Activated T-helper 9 cell treated with anti-CD3 and anti-CD28 coated beads, Interleukin-2, amount 50 U/mL, for 16 hours (primary cell): ENCODE results near the gene SHC3.

Source experiments
- DNase-seq: peaks from one replicate; pipeline ENCODE4 v3.0.0-alpha.2; 2020; ENCODE audit warnings: low read depth

The SHC3 gene

DNA sequence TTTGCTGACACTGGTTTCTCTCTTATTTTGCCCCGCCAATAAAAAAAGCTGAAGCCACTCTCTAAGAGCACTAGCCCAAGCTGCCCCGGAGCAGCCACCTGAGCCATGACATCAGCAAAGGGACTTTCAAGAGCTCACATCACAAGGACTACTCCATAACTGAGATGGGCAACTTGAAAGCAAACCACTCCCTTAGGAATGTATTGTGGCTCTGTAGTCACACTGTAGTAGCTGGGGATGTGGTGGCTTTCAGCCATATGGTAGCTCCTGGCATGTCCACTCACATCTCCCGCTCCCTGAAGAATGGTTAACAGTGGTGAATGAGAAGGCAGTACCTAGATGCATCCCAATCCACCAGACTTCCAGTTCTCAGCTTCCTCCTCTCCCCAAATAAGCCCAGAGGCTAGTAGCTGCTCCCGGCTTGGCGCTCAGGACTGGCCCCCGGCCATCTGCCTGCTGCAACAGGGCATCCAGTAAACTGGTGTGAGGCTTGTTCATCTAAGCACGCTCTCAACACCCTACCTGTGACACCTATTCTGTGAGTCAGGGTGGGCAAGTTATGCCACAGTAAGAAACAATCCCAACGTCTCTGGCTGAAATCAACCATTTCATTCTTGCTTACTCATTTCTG, 123.6 kb downstream of the SHC3 start:
- no peak for DNase-seq

DNA sequence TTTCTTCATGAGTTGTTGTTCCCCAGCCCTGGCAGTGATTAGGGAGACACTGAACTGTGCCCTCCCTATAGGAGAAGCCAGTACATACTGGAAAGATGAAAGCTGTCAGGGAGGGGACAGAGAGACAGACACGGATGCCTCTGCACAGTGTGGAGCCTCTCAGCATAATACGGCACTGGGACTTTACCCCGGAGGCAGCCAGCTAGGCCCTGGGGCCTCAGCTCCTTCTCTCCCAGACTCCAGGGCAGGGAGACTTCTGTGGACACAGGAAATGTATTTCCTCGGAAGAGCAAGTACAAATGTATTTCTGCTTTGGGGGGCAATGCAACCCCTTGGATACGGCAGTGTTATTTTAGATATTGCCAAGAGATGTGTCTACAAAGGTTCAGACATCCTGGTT, 125.3 kb downstream of the SHC3 start:
- DNase-seq: no peak

DNA sequence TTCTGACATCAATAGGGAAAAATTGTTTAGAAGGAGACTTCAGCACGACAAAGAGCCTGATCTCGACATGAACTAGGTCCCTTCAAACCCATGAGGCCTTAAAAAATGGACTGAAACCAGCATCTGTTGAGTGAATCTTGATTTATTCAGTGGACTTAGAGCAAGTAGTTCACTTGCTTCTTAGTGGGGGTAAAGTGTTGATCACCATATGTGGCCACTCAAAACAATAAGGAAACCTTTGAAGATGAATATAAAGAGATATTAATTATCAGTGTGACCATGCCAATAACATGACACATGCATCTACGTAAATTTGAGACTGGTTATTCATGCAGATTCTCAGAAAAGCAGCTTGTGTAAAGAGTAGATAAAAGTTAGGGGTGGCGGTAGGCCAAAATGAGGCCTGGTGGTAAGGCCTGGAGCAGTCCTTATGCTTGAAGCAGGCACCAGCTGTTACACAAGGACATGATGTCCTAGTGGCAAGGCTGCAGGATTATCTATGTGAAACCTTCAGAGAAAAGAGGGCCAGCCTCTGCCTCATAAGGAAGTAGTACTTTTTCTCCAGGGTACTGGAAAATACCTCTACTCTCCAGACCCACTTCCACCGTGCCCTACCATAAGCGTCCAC, 126.0 kb downstream of the SHC3 start:
- DNase-seq: no peak

DNA sequence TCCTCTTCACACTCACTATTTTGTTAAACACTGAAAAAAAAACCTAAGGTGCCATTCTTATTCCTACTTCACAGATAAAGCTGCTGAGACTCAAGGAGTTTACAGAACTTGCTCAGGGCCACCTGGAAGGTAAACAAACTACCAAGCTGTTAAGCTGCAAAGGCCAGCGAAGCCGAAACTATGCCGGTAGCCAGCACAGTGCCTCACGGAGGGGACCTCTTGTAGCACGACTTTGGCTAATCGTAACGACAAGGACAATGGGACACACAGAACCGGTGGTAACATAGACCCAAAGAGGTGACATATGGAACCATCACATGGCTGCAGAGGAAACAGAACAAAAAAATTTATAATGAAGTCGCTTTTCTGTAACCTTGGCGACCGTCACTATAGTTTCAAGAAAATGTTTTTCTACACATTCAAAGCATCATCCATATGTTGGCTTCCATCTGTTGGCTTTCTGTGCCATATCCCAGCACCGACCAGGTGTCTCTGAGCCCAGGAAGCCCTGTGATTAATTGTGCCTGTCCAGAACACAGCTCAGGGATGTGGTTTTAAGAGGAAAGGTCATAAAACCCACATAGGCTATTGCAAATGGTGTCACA, 127.1 kb downstream of the SHC3 start:
- no peak for DNase-seq

DNA sequence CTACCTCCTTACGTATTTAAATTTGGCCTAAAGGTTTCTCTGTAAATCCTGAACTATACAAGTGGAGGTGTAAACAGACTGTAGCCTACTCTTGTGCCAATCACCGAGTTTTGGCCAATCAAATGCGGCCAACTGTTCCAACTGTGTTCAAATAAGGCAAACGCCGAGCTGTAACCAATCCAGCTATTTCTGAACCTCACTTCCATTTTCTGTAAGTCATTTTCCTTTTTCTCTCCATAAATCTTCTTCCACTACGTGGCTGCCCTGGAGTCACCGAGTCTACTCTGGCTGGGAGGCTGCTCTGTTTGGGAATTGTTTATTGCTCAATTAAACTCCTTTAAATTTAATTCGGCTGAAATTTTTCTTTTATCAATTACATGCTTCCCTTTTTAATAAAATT, 129.0 kb downstream of the SHC3 start:
- DNase-seq: no peak

DNA sequence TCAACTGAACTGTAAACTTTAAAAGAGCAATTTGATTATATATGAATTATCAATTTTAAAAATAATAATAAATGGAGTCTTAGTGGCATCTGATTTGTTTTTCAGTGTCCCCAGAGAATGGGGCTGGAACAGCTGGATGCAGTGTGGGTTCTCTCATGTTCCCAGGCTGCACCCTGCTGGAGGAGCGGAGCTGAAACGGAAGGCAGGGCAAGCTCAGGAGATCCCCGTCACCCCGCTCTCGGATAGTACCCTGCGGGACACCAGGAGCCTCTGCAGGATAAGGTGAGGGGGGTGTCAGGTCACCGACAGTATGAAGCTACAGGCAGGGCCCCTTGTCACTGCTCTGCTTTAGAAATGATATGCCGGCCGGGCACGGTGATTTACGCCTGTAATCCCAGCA, 130.0 kb downstream of the SHC3 start:
- no peak for DNase-seq

DNA sequence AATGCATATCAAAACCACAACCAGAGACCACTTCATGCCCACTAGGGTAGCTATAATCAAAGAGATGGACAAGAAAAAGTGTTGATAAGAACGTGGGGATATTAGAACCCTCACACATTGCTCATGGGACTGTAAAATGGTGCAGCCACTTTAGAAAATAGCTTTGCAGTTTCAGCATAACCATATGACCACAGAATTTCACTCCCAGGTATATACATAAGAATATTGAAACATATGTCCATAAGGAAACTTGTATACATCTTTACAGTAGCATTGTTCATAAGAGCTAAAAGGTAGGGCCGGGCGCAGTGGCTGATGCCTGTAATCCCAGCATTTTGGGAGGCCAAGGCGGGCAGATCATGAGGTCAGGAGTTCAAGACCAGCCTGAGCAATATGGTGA, 131.0 kb downstream of the SHC3 start:
- no peak for DNase-seq

DNA sequence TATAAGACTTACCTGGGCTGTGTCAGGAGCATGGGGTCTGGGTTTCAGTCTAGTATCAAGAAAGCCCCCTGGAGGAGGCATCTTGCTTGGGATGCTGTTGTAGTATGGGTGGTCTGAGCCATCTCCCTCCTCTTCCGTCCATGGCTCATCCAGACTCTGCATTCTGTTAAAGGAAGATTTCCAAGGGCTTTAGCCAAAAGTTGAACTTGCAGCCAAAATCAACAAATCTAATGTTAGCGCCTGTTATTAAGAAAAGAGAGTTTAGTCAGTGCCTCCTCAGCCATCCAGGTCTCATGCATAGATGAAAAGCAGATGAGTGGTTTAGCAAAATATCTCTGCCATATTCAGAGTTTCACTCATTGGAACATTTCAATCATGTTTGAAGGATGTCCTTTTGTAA, 131.8 kb downstream of the SHC3 start:
- DNase-seq: no peak

DNA sequence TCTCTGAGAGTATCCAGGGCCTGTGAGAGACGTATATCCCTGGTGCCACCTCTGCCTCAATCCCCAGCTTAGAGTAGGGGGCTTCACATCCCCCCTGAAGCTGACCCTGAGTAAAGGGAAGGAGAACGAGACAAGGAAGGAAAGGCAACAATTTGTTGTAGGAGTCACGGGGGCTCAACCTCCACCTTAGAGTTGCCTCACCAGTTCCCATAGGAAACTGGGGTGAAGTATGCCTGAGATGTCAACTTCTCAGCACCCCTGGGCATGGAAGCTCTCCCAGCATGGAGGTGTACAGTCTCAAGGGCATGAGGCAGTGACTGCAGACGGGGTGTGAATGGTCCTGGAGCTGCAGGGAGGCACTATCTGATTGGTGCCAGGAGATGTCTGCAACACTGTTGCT, 133.7 kb downstream of the SHC3 start:
- no peak for DNase-seq

DNA sequence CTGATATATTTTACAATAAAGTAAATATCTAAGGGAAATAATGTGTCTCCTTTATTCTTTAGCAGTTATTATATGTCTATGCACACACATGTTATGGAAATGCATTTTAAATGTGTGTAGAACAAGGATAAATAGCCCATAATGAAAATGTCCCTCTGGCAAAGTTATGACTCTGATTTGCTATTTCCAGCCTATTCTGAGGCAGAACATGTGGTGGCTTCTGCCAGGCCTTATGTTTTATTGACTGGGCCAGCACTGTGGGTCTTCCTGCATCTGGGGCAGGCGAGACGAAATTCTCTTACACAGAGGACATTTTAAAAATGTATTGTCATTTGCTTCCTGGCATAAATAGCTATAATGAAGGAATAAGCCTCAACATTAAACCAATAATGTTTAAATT, 134.5 kb downstream of the SHC3 start:
- DNase-seq: no peak

DNA sequence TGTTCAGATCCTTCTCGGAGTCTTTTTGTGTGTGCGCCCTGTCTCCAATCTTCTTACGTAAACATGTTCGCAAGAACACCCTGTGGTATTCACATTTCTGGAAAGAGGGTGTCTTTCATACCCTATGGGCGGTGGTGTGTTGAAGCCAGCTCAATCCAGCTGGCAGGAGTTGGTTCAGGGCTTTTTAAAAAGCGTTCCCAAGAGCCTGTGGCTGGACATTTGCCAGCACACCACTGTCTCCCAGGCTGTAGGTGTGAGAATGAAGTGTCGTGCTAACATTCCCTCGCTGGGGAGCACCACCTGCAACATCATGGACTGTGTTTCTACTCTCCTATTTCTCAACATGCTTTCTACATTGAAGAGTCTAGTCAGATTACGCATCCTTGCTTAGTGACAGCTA, 135.6 kb downstream of the SHC3 start:
- no peak for DNase-seq

DNA sequence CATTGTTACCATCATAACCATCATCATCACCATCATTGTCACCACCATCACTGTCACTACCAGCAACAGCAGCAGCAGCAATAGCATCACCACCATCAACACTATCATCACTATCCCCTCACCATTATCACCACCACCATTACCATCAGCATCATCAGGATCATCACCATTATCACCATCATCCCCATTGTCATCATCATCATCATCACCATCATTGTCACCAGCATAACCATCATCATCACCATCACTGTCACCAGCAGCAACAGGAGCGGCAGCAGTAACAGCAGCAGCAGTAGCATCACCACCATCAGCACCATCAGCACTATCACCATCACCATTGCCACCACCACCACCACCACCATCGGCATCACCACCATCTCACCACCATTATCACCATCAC, 139.0 kb downstream of the SHC3 start:
- no peak for DNase-seq

DNA sequence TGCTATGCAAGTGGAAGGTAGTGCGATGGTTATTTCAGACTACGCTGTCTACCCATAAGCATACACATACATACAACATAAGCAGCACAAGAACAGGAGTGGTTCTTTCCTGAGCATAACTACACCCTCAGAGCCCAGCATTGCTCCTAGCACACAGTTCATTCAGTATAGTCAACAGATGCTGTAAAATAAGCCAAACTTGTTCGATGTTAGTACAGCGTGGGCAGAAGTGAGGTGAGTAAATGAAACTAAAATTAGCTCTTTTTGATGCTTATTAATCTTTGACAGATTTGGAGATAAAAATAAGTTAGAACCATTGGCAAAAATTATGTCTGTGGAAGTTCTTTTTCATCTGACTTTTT, 139.5 kb downstream of the SHC3 start:
- DNase-seq: no peak

DNA sequence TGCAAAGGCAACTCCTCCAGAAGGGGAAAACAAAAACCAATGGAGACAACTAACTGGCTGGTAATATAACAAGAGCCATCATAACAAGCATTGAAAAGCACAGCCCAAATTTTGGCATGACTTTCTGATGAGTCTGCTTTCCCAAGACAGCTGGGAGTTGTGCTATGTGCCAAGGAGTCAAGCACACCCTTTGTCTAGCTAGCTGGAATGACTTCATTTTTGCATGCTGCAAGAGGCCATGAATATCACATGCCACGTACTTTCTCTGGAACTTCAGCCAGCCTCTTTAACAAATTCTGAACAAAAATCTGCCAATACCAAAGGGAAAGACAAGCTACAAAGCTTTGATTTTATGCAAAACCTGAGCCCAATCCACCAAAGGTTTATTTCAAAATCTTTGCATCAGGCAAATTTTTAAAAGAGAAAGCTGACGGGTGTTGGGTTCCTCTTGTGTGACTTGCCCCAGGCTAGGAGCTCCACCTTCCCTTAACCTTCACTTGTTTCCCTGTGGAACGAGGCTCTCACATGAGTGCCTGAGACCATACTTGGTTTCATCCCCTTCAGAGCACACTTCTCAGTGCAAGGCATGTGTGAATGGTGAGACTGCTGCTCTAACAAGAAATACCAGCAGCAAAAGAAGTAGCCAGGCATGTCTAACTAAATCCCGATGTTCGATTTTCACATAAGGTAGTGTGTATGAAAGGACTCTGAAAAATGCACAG, 140.1 kb downstream of the SHC3 start:
- no peak for DNase-seq

DNA sequence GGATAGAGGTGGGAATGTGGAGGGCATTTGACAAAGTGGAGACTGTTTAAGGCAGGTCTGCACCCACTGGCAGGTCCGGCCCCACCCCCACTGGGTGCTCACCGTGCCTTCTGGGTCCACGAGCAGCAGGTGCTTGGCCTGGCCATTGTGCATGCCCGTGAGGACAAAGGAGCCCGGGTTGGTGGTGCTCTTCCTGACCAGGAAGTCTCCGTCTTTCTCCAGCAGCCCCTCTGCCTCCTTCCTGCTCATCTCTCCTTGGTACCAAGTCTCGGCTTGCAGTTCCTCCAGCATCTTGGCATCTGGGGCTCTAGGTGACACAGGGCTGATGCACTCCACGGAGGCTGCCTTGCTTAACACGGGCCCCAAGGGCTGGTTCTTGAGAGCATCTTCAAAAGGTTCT, 140.7 kb downstream of the SHC3 start:
- DNase-seq: no peak

DNA sequence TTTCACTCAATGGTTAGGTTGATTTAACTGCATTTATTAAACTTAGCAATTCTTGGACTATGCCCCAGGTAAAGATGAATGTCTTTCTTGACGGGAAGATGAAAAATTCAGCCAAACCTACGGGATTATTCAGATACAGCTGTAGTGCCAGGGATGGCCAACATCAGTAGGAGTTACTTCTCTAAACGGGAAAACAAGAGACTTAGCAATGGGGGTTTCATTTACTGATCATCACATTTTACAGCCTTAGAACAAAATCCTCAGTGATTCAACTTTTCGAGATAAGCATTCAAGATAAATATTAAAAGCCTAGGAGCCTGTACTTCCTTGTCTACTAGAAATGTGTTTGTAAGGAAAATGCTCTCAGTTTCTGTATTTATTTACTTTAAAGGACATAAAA, 141.3 kb downstream of the SHC3 start:
- no peak for DNase-seq

DNA sequence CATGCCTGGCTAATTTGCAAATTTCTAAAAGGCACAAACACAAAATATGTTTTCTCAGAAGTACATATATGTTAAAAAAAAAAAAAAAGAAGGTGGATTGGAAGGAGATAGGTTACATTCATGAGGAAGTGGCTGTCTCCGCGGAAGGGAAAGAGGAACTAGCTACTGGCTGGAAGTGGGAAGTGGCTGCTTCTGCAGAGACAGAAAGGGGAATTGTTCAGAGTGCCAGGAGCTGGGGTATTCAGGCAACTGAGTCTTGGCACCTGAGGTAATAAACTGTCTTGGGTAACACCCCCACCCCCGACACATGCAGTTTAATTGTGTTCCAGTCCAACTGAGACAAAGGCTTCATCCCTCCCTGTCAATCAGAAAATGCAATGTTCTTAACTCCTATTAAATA, 141.7 kb downstream of the SHC3 start:
- DNase-seq: no peak

DNA sequence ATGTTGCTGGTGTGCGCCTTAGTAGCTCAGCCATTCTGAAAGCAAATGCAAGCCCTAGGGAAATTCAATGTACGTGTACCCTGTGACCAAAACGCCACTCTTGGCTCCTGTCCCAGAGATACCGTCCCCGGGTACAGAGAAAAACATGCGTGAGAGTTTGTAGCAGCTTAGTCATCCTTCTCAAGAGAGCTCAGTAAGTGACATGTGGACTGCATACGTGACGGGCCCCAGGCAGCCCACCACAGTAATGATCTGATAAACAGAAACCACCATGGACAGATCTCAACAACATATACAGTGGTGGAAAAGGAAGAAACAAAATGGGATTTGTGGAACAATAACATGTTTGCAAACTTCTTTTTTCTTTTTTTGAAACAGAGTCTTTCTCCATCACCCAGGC, 142.2 kb downstream of the SHC3 start:
- no peak for DNase-seq

DNA sequence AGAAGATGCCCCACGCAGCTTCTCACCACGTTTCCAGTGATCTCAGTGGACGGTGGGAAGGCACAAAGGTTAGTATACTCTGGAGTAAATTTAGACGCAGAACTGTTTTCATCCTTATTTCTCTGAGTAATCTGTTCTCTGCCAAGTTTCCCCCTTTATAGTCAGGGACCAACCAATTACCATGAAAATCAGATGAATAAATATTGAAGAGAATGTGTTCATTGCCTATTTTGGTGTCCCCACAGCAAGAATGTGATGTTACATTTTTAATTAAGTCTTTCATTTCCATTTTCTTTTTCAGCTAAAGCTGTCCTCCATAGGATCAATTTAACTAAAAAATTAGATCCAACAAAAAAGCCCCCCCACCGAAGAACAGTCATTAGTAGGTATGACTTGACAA, 146.0 kb downstream of the SHC3 start:
- no peak for DNase-seq

DNA sequence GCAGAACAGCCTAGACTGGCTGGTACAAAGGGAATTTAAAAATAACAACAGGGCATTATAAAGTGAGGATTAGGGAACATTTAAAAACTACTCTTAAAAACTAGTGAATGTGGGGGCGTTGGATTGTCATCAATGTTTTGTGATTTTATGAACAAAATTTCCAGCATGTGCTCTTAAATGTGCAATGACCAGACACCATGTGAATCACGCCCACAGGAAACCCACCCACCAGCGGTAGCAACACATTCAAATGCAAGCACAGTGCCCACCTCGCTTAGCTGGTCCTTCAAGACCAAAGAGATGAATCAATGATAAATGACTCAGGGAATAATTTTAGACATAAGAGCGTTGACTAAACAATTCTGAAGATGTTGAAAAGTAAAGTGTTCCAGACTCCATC, 146.4 kb downstream of the SHC3 start:
- no peak for DNase-seq

DNA sequence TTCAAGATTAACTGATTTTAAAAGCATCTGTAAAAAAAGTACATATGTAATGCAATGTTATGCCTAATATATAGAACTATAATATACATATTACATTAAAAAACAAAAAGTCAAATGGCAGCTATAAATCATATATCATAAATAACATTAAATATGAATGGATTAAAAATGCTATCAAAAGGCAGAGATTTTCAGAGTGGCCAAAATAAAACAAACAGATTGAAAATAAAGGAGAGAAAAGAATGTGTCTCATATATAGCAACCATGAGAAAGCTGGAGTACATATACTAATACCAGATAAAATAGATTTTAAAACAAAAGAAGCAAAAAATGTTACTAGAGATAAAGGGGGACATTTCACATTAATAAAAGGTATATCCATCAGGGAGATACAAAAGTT, 148.8 kb downstream of the SHC3 start:
- DNase-seq: no peak

DNA sequence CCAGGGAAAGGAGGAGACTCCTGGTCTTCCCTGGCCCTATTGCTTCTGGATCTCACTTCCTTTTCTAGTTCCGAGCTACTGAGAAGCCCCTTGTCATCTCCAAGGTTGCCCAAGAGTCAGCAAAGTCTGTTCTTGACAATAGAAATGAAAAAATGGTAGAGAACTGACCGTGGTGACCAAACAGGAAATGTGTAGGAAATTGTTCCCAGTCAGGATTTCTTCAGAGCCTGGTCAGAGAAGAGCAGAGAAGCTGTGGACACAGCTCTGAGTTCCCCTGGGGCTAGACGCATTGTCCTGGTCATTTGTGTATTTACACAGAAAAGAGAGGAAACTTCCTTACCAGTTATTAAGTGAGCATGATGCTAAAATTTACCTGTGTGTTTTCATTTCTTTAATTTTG, 151.7 kb downstream of the SHC3 start:
- DNase-seq: no peak

DNA sequence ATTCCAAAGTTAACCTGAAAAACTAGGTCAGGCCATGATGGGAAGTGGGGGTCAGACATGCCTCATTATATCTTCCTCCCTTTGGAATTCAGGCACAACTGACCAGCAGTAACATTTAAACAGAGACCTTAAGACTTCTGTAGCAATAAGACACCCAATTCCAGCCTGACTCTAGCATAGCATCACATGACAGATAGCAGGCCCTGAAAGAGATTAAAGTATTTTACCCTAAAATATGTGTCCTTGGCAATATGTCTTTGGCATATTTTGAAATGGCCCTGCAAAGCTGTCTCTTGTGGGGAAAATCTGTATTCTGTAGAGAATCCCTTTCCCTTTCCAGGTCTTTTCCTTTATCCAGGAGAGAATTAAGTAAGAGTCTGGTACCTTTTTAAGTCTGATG, 153.1 kb downstream of the SHC3 start:
- no peak for DNase-seq

DNA sequence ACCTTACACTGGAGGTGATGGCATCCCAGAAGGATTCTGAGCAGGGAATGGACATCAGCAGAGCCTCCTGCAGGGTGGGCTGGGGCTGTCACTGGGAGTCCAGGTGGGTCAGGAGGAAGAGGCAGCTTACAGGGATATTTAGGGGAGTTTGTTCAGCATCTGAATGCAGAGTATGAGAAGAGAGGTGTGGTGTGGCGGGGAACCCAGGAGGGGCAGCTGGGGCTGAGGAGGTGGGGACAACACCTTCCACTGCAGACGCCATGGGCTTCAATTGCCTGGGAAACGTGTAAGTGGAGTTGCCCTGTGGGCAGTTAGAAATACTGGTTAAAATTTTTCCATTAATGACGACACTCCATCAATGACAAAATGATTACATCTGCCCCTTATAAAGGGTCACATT, 153.9 kb downstream of the SHC3 start:
- no peak for DNase-seq
